Kidney epithelial cell (primary cell): Measurements from ENCODE around the gene CYP4F22. TPM values are rescaled to one million over a fixed set of nuclear protein-coding genes. Genes with fewer than 3 reads are reported as not detected.

Experiments
- DNase-seq: peaks from one replicate; pipeline ENCODE4 v3.0.0-alpha.2; 2010; ENCODE audit warnings: low read depth
- H3K27me3 ChIP-seq: 2 replicates; pipeline ENCODE4 v1.6.0; 2011; ENCODE audit warnings: low read length; ENCODE audit not compliant: control insufficient read depth, insufficient read depth
- H3K36me3 ChIP-seq: 2 replicates; pipeline ENCODE4 v1.5.1; 2011; ENCODE audit warnings: low read length; ENCODE audit not compliant: control insufficient read depth, insufficient read depth
- H3K4me3 ChIP-seq: 2 replicates; pipeline ENCODE4 v1.5.1; 2011; ENCODE audit warnings: low read depth, mild to moderate bottlenecking, control low read depth, low read length
- CTCF ChIP-seq: IDR thresholded peaks from 2 replicates; pipeline ENCODE4 v1.5.1; 2011; ENCODE audit warnings: mild to moderate bottlenecking, moderate library complexity, low read length, control low read depth, inconsistent platforms; ENCODE audit not compliant: insufficient read depth, poor library complexity, severe bottlenecking
- total RNA-seq: library from RNA; depleted of rRNA; stranded (reverse); fragments of >200 nt; gene quantifications from 2 replicates; pipeline ENCODE4 v1.2.3, GENCODE V29; 2015

CYP4F22 gene
- total RNA-seq, 1 donor from 2014 or later = not detected

GRCh38 chr19:15550273-15550672 is 41.9 kb downstream of the CYP4F22 start:
- no peak for DNase-seq
- no peak overlapping the region for H3K4me3 ChIP-seq
- H3K27me3 ChIP-seq = peaks cover 15% of the 10 kb centered on the region
- TF ChIP-seq CTCF = no peak
- H3K36me3 ChIP-seq = no peaks in the 10 kb centered on the region

- DNase-seq = no peak
- Histone ChIP-seq H3K36me3 (no peaks in the 10 kb centered on the region), H3K27me3 (peaks cover 21% of the 10 kb centered on the region), H3K4me3 (peak overlapping the region; percentile 12)
- TF ChIP-seq CTCF = no peak
Measured at GRCh38 chr19:15550929-15551292, 42.6 kb downstream of the CYP4F22 start.

GRCh38 chr19:15551293-15552004 is 43.1 kb downstream of the CYP4F22 start:
- no peaks in the 10 kb centered on the region for H3K36me3 ChIP-seq
- H3K27me3 ChIP-seq = peaks cover 25% of the 10 kb centered on the region
- no peak for DNase-seq
- H3K4me3 ChIP-seq = peak overlapping the region; percentile 12
- TF ChIP-seq CTCF = no peak

GRCh38 chr19:15555021-15555420 is 46.7 kb downstream of the CYP4F22 start:
- no peak for TF ChIP-seq CTCF
- Histone ChIP-seq H3K27me3 (peaks cover 30% of the 10 kb centered on the region), H3K36me3 (no peaks in the 10 kb centered on the region), H3K4me3 (no peak overlapping the region)
- DNase-seq = no peak

- peak; percentile 82 for TF ChIP-seq CTCF
- Histone ChIP-seq H3K4me3 (no peak overlapping the region), H3K36me3 (no peaks in the 10 kb centered on the region), H3K27me3 (peaks cover 23% of the 10 kb centered on the region)
- DNase-seq = peak; percentile 50
Measured at GRCh38 chr19:15555759-15556633, 47.7 kb downstream of the CYP4F22 start.
